ENCODE data around the gene AP1B1.
"Not testable (repeated sequence)": the region's sequence is repeated elsewhere in the genome, so short reads cannot be mapped to it uniquely, and the experiment has no call there.

DNA sequence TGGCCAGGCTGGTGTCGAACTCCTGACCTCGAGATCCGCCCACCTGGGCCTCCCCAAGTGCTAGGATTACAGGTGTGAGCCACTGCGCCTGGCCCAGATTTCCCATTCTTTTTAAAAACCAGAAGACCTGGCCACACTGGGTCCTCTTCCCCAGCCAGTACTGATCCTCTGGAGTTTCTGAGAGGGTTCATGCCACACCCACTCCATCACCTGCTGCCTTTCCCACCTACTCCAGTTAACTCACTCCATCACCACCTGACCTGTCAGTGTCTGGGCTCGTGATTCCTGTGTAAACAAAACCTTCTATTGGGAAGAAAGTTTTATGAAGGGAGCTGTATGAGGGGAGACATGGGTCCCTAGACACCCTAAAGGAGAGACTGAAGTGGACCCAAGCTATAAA, 30.3 kb upstream of the AP1B1 start:
- not testable (repeated sequence) for TF ChIP-seq YY1 (IDR thresholded peaks at IDR 0.05; ENCODE audit: insufficient read depth, insufficient read length); SUZ12 (IDR thresholded peaks at IDR 0.05; ENCODE audit: extremely low read depth, insufficient read depth, insufficient read length)

Measured in NT2/D1 (cell line).